Kidney capillary endothelial cell (primary cell): ENCODE data around the gene LETM1.

Source experiments
- DNase-seq: peaks from one replicate; pipeline ENCODE4 v3.0.0-alpha.2; 2018; ENCODE audit warnings: low spot score

Gene LETM1

DNA sequence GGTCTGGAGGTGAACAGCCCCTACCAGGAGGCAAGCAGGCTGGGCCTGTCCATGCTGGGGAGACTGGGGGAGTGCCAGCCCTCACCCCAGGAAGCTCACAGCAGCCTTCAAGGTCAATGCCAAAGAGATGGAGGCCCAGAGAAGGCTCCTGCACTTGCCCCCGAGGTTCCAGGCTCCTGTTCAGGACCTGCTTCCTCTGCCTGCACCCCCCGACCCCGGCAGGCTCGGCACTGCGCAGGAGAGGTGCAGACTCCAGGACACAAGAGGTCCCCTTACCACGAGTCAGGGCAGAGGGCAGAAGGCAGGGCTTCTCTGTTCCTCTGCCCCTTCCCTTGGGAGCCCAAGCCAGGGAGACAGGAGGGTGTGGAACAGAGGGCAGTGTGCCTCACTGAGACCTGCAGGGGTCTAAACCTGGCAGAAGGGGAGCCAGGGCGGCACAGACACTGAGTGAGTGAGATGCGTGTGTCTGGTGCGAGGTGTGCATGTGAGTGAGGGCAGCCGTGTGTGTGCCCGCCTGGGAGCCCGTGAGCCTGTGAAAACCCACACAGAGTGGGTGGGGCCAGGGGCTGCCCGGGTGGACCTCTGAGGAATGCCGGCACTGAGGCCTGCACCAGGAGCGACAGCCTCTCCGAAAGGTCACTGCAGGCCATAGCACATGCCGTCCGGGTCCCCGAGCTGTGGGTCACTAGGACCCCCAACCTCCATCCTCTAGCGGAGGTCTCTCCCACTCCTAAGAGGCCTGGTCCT is 93.5 kb downstream of the LETM1 start:
- DNase-seq, result no peak
